ENCODE results near the gene NACC2.

Gene NACC2

GRCh38 chr9:136095070-136096058 lies at the start of gene NACC2:
Gene NACC2 (minus strand): TSS chr9:136095289. CDS start chr9:136050521, 44,768 bp downstream.
- DNase-seq (ENCODE audit: low read depth), result no peak

GRCh38 chr9:136144450-136144849 lies 49.4 kb upstream of the NACC2 start:
- no peak for DNase-seq (ENCODE audit: low read depth)

GRCh38 chr9:136143215-136144001 lies 48.3 kb upstream of the NACC2 start:
- DNase-seq (ENCODE audit: low read depth), result no peak

GRCh38 chr9:136142859-136143214 lies 47.7 kb upstream of the NACC2 start:
- DNase-seq (ENCODE audit: low read depth), result no peak

- DNase-seq (ENCODE audit: low read depth), result no peak
These were observed 47.3 kb upstream of the NACC2 start for GRCh38 chr9:136142414-136142796.

- no peak for DNase-seq (ENCODE audit: low read depth)
These were observed 46.8 kb upstream of the NACC2 start for GRCh38 chr9:136141682-136142413.

GRCh38 chr9:136140966-136141365 lies 45.9 kb upstream of the NACC2 start:
- DNase-seq (ENCODE audit: low read depth), result no peak

GRCh38 chr9:136140046-136140445 lies 45.0 kb upstream of the NACC2 start:
- no peak for DNase-seq (ENCODE audit: low read depth)

- DNase-seq (ENCODE audit: low read depth), result peak; percentile 25
These were observed 43.5 kb upstream of the NACC2 start for GRCh38 chr9:136138566-136138965.

GRCh38 chr9:136137321-136138265 lies 42.5 kb upstream of the NACC2 start:
- DNase-seq (ENCODE audit: low read depth), result no peak

GRCh38 chr9:136136127-136136925 lies 41.2 kb upstream of the NACC2 start:
- no peak for DNase-seq (ENCODE audit: low read depth)

GRCh38 chr9:136135326-136136126 lies 40.4 kb upstream of the NACC2 start:
- no peak for DNase-seq (ENCODE audit: low read depth)

GRCh38 chr9:136133959-136134484 lies 38.9 kb upstream of the NACC2 start:
- DNase-seq (ENCODE audit: low read depth), result no peak

- no peak for DNase-seq (ENCODE audit: low read depth)
These were observed 38.3 kb upstream of the NACC2 start for GRCh38 chr9:136133191-136133958.

- no peak for DNase-seq (ENCODE audit: low read depth)
These were observed 37.5 kb upstream of the NACC2 start for GRCh38 chr9:136132512-136133050.

GRCh38 chr9:136131629-136132511 lies 36.8 kb upstream of the NACC2 start:
- no peak for DNase-seq (ENCODE audit: low read depth)

- DNase-seq (ENCODE audit: low read depth), result no peak
These were observed 34.1 kb upstream of the NACC2 start for GRCh38 chr9:136129176-136129575.
